Esophagus squamous epithelium (tissue), 4 donors: Measurements from ENCODE around the gene NRXN3.

ENCODE experiments used
- CTCF ChIP-seq, 6 experiments: fragments of 450-650 bp in 4 of 6; fragments of 200-600 bp in 2 of 6; sonication (generic) in 2 of 6; IDR thresholded peaks; one replicate each; pipeline ENCODE4 v1.5.1; 2016 to 2019; ENCODE audit warnings: antibody characterized with exemption in 6 of 6, mild to moderate bottlenecking in 4 of 6, moderate library complexity in 4 of 6
- POLR2A ChIP-seq, 4 donors: fragments of 450-650 bp; IDR thresholded peaks; one replicate each; pipeline ENCODE4 v1.6.1; 2017; ENCODE audit warnings: antibody characterized with exemption in 4 of 4, mild to moderate bottlenecking in 4 of 4, moderate library complexity in 3 of 4

DNA sequence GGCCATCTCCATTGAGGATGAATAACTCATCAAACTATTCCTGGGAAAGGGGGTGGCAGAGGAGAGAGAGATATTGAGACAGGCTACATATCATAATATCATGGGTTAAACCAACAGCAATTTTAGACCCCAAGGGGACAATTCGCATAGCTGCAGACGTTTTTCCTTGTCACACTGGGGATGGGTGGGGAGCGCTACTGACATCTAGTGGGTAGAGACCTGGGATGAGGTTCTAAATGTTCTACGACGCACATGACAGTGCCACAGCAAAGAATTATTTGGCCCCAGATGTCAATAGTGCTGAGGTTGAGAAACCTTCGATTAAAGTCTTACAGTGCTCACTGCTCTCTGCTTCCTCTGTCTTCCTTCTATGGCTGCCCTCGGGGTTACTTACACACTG lies 425.6 kb downstream of the NRXN3 start:
- no peak for TF ChIP-seq CTCF (IDR thresholded peaks at IDR 0.05)
- TF ChIP-seq POLR2A (IDR thresholded peaks at IDR 0.05), result no peak
